GM18907 (cell line): Measurements from ENCODE around the gene YWHAQ.
A peak's percentile ranks its signal among the peaks of the same experiment; 100 is the strongest.

ENCODE experiments used
- ATAC-seq: cut with Tn5 transposase; IDR thresholded peaks from one replicate; pipeline ENCODE4 v1.9.1; 2021; ENCODE audit warnings: mild to moderate bottlenecking, moderate library complexity; ENCODE audit not compliant: unreplicated experiment

YWHAQ gene

DNA sequence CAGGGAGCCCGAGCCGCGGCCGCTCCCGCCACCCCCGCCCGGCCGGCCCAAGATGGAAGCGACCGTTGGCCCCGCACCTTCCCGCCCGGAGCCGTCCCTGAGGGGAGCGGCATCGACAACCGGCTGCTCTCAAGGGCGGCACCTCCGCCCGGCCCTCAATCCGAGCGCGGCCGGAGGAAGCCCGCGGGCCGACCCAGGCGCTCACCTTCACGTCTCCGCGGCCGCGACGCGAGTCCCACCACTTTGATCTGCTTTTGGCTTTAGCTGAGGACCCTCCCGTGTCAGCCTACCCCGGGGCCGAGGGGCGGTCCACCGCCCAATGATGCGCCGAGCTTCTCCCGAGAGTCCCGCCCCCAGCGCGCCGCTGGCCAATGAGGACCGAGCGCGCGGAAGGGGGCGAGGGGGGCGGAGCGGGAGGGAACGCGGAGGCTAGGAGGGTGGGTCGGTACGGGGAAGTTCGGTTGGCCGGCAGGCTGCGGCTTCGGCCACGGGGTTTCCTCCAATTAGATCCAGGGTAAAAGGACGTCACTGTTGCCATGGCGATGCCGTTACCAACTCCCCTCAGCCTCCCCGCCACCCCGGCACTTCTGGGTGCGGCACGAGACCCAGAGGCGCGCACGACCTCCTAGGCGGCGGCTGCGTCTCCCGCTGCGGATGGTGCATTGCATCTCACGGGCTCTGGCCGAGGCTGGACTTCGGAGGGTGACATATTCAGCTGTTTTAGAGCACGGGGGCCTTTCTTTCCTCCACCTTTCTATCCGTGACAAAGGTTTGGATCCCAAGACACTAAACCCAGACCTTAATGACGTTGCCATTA, at the start of gene YWHAQ:
TSS of gene YWHAQ (minus strand) at position 262 of the 817 bp plus-strand sequence. CDS start 545 bp downstream, outside the sequence.
- peak; percentile 93 for ATAC-seq

DNA sequence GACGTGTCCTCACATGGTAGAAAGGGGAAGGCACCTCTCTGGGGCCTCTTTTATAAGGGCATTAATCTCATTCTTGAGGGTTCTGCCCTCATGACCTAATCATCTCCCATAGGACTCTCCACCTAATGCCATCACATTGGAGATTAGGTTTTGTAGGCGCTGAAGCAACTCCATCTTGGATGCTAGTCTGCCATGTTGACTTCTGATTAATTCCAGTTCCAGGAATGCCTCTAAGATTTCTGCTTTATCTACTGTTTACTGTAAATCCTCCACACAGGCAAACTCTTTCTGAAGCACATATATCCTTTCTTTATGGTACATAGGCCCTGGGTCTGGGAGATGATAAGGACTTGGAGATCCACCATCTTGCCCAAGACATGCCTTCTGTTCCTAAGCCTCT, 49.3 kb upstream of the YWHAQ start:
- no peak for ATAC-seq

DNA sequence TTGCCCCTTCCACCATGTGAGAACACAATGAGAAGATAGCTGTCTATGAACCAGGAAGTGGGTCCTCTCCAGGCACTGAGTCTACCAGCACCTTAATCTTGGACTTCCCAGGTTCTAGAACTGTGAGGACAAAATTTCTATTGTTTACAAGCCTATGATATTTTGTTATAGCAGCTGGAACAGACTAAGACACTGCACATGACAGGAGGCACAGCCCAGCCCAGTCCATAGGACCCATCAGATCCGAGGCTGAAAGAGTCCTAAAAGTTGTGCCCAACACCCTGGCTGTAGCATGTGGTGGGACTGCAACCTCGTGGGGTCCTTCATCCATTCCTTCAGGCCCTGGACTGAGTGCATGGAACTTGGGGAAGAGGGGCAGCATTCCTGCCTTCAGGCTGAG, 48.4 kb upstream of the YWHAQ start:
- no peak for ATAC-seq

DNA sequence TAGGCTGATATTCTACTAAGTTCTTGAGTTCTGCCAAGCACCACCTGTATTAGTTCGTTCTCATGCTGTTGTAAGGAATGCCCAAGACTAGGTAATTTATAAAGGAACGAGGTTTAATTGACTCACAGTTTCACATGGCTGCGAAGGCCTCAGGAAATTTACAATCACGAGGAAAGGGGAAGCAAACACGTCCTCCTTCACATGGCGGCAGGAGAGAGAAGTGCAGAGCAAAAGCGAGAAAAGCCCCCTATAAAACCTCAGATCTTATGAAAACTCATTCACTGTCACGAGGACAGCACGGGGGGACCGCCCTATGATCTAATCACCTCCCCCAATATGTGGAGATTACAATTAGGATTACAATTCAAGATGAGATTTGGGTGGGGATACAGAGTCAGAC, 47.7 kb upstream of the YWHAQ start:
- no peak for ATAC-seq

DNA sequence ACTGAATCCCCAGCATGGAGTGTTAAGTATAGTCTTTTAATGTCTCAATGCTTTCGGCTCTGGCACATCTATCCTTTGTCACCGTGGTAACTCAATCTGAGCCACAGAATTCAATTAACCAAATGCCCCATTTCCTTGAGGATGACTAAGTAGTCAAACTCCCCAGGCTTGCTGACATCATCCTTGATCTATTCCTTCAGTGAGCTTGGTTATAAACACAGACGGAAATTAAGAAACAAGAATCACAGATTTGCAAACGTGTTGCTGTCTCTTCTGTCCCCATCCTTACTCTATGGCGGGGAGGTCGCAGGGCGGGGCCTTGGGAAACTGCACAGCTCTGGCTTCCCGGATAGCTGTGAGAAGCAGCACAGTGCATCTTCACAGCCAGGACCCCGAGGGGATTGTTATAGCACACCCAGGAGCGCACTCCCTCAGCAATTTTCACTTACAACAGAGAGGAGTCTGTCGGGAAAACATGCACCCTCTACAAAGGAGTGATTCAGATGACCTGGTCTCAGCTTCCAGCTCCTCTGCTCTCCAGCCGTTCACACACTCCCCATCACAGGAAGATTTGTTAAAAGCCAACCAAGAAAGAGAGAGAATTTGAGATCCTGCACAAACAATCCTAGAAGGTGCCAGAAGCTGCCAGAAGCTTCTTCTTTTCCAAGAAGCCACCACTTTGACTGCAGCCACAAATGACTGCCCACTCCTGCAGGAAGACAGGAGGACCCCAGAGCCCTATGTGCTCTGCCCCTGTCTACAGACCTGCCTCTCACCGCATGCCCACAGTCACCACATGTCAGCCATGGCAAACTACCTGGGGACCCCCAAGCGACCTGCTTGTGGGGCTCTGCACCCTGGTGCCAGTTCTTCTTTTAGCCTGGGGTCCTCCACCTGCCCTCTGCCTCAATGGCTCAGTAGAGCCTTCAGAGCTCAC, 44.9 kb upstream of the YWHAQ start:
- ATAC-seq: no peak

DNA sequence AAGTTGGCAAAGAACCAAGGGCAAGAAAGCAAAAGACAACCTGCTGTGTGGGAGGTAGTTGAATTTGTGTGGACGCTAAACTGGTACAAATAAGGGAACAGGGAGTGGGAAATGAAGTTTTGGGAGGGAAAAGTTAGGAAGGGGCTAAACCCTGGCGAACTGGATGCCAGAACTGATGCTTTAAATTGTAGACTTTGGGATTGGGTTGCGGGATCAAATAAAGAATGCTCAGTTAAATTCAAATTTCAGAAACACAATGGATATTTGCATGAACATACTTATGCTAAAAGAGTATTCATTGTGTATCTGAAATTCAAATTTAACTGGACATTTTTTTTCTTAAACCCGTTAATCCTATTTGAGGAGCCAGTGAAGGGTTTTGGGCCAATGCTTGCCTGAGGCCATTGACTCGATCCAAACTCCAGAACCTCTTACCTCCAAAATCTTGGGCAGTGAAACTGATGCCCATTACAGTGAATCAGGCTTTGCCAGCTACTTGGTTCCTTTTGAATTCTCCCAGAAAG, 44.2 kb upstream of the YWHAQ start:
- ATAC-seq: no peak

DNA sequence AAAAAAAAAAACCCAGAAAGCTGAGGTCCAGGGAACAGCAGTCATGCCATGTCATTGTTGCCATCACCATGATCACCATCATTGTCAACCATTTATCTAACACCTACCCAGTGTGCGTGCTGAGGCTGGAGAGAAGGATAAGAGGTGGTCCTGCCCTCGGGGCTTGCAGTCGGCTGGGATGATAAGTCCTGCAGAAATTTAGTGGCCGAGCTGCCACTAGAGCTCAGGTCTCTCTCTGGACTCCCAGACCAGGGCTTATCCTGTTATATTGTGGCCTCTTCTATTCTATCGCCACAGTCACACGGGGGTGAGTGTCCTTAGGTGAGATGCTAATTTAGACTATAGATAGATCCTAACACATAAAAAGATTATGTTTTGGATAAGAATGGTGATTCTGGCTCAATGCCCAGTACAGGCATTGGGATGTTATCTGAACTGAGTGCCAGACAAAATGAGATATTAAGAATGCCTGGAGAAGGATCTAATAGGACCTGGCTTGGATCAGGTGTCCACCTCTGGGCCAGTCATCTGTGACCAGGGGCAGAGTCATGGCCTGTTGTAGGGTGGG, 43.2 kb upstream of the YWHAQ start:
- no peak for ATAC-seq

DNA sequence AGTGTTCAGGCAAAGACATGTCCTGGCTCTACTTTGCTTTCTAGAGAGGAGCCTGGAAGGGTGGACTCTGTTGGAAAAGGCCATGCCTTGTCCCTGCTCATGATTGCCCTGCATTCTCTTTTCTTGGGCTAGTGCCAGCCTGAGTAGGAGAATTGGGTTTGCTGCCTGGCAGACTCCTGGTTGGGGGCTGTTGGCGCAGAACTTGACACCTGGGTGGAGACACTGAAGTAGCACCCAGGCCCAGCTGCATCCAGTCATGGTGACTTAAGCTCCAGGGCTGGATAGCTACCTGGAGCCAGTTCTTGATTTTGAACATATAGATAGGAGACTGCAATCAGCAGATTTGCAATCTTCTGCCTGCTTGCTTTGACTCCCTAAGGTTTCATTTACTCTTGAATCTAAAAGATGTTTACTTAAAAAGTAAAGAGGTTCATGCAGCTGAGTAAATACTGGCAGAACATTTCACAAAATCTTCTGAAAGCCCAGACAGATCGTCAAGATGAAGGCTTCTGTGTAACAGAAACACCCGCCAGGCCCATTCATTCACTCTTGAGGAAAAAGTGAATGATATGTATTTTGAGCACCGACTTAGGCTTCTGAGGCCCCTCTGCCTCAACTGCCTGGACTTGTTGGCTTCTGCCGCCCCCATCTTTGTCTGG, 38.0 kb upstream of the YWHAQ start:
- no peak for ATAC-seq

DNA sequence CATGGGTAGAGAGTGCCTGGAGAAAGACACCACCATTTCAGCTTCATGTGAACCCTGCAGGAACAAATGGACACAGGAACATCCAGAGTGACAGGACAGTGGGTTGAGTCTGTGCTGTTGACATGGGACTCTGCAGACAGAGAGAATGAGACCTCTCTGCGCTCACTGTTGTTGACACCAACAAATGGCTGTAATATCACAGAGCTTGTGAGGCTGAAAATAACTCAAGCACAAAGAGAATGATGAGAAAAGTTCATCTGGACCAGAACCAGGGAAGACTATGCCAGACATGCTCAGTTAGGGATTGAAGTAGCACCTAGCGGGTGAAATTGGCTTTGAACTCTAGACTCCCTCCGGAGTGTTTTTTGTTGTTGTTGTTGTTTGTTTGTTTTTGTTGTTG, 37.0 kb upstream of the YWHAQ start:
- no peak for ATAC-seq

DNA sequence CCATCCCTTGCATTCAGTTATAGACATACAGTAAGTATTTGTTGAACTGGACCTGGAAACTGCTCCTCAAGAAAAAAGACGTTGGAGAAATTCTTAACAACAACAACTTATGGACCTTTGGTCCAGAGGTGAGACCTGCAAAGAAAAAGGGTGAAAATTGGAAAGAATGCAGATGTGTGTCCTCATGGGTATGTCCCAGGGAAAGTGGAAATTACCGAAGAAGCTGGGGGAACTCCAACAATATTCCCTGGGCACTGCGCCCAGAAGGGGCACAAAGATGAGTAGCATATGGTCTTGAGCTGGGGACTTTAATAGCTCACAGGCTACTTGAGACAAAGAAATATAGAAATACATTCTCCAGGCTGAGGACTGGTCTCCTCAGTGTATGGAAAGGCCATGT, 35.5 kb upstream of the YWHAQ start:
- ATAC-seq: no peak

DNA sequence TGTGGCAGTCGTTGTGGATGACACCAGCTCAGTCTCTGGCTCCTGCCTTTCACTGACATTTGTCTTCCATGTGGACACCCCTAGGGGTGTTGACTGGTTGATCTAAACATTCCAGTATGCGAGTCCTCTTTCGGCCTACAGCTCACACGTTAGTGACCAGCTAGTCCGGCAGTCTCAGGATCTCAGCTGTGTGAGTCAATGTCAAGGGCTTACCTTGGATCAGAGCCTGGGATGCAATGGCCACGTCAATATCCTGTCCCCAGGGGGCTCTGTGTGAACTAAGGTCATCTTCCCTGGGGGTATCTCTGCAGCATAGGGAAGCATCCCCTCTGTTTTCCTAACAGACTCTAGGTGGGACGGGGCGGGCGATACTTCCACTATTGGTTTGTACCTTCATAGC, 35.1 kb upstream of the YWHAQ start:
- ATAC-seq: no peak

DNA sequence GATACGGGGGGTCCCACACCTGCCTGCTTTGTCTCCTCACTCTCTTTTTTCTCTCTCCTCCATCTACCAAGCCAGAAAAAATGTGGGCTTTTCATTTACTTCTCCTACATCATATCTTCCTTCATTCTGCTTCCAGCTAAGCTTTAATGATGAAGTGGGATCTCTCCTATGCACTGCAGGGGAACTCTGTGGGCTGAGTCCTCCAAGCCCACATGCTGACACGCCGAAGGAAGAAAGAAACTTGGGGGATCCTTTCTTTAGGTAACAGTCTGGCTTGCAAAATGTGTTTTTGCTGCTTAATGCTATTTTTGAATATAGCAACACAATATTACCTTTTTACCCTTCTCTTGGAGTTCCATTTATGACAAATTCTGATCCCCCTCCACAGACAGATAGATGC, 33.6 kb upstream of the YWHAQ start:
- no peak for ATAC-seq

DNA sequence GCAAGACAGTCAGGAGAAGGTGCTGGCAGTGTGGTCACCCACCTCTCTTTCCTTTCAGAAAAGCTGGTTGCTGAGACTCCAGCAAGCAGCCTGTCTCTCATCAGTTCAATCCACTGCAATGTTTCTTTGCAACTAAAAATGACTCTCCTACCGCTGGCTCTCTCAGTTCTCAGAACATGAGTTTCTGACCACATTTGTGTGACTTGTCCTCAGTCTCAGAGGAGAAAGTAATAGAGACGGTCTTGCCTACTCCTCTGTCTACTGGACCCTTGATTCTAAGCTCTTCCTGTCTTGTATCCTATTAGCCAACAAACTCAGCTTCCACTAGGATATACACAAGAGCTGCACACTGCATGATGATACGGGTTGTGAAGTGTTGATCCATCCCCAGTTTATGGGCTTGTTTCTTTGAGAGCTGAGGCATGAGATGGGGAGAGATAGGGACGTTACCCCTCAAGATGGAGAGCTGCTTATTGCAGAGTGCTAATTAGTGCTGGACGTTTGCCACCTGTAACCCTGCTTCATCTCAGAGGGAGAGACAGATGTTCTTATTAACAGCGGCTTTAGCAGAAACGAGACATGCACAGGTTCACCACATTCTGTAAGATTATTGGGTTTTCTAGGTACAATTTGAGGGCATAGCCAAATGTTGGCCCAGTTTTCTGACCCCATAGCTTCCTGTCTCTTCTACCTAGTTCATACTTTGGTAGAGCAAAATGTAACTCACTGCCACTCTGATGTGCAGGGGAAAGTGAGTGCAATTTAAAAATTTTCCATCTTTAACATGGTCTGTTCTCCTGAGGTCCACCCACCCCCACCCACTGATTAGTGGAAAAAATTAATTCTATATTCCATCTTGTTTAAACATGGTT, 32.4 kb upstream of the YWHAQ start:
- no peak for ATAC-seq

DNA sequence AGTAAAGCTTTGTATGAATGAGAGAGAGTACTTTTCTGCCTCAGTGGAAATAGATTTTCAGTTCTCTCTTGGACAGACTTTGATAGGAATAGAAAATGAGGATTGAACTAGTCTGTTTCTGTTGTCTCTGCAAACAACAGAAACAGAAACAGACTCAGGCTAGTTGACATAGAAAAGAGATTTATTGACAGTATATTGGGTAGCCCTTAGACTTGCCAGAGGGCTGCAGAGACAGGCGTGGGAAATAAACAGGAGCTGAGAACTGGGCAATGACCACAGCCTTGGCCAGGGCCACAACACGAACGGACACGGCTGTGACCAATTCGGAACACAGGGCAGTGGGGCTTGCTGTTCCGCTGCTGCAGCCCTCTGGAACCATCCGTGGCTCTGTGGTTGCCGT, 30.5 kb upstream of the YWHAQ start:
- ATAC-seq: no peak

DNA sequence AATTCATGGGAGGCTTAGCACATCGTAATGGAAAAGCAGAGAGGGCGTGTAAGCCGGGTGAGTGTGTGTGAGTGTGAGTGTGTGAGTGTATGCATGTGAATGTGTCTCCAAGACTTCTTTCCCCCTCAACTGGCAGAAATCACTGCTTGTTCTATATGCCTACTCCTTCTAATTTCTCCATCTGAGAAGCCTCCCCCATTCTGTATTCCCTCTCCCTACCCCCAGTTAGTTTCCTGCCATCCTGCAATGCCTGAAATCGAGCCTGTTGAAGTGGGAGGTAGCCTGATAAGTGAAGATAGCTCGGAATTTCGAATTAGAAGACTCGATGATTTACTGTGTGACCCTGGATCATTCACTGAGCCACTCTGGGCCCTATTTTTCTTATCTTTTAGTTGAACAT, 30.0 kb upstream of the YWHAQ start:
- no peak for ATAC-seq

DNA sequence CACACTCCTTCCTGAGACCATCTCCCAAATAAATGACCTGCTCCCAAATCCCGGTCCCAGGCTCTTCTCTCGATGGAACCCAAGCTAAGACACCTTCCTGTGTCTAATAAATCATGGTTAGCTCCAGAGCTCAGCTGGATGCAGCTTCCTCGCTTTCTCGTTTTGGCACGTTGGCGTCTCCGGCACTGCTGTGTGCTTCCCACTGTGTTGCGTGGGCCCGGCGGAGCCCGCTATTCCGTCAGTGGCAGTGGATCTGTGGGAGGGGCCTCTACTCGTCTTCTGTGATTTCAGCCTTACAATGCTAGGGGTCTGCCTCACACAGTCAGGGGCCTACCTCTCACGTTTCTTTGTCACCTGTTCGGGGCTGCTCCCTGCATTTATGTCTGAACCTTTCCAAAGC, 29.4 kb upstream of the YWHAQ start:
- ATAC-seq: no peak

DNA sequence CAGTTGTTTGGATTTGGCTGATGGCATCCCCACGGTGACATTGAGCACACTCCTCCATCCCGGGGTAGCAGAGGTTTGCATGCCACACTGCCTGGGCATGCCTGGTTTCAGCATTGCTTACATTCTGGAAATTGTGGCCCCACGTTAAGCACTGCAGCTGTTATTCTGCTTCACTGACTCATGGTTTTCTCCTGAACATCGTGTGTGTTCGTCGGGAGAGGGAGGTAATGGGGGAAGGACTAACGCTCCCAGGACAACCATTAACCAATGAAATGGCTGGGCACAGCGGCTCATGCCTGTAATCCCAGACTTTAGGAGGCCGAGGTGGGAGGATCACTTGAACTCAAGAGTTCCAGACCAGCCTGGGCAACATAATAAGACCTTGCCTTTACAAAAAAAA, 28.2 kb upstream of the YWHAQ start:
- no peak for ATAC-seq

DNA sequence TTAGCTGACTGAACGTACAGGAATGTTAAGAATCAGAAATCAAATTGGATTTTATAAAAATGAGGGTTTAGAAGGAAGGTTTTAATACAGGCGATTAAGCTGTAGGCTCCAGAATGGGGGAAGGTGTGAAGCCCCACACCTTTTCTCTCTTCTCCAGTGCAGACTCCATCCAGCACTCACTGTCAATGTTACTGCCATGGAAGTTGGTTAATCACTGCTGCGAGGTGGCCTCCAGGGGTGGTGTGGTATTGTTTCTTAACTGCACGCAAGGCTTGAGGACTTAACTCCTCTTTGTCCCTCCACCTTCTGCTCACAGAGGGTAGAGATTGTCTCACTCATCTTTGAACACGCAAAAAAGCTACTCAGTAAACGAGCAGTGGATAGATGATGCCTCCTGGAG, 26.9 kb upstream of the YWHAQ start:
- no peak for ATAC-seq

DNA sequence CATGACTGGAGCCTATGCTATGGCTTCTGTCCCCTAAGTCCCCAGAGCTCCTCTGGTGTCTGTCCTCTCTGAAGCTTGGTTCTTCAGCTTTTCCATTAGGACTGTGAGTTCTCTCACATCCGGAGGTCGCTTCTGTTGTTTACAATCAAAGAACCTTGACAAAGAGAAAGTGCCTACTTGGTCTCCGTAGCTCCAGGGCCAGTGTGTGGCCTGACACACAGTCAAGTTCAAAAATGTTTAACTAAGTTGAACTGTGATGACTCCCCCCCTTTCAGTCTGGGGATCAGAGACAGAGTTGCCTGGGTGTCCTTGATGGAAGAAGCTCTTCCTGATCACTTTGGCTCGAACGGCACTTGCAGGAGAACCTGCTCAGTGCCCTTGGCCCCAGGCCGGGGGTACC, 26.3 kb upstream of the YWHAQ start:
- no peak for ATAC-seq

DNA sequence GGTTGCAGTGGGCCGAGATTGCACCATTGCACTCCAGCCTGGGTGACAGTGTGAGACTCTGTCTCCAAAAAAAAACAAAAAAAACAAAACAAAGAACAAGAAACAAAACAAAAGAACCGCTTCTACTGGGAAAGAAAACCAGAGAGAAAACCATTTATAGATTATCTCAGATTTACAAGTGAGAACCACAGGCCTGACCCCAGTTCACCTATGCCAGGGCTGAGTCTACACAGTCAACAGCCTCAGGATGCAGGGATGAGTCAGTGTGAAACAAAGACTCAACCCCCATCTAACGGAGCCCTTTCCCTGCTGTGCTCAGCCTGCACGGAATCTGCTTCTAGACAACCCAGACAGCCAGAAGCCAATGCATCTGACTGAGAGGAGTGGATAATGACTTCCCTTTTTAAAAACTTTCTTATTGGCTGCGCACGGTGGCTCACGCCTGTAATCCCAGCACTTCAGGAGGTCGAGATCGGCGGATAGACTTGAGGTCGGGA, 25.5 kb upstream of the YWHAQ start:
- peak; percentile 81 for ATAC-seq
